Activated CD8-positive, alpha-beta T cell treated with anti-CD3 and anti-CD28 coated beads for 36 hours (primary cell): ENCODE data around the gene PFDN2. TPM values are rescaled to one million over a fixed set of nuclear protein-coding genes. Genes with fewer than 3 reads are reported as not detected.
A peak's percentile ranks its signal among the peaks of the same experiment; 100 is the strongest.
"Not testable (repeated sequence)": the region's sequence is repeated elsewhere in the genome, so short reads cannot be mapped to it uniquely, and the experiment has no call there.

ENCODE experiments used
- ATAC-seq: fragments of 200-7000 bp; cut with Tn5 transposase; one replicate; pipeline ENCODE4 v1.10.0; 2021; ENCODE audit warnings: mild to moderate bottlenecking, moderate library complexity
- CTCF ChIA-PET: fragments of 350-600 bp; sonication (Branson Sonifier 250); formaldehyde crosslinking; loops from one replicate; lab custom pipeline; 2021; ENCODE audit warnings: antibody characterized with exemption; lab: Charles Lee
- POLR2A ChIA-PET: fragments of 350-600 bp; sonication (Branson Sonifier 250); formaldehyde crosslinking; loops from one replicate; lab custom pipeline; 2021; ENCODE audit warnings: antibody characterized with exemption; lab: Charles Lee
- DNase-seq: peaks from one replicate; pipeline ENCODE4 v3.0.0-alpha.2; 2020
- H3K27ac Mint-ChIP-seq: one replicate; pipeline ENCODE4 v1.8.0; 2021; ENCODE audit warnings: mild to moderate bottlenecking, mixed read lengths
- H3K27me3 Mint-ChIP-seq: one replicate; pipeline ENCODE4 v1.8.0; 2021; ENCODE audit warnings: mixed read lengths
- H3K36me3 Mint-ChIP-seq: one replicate; pipeline ENCODE4 v1.8.0; 2021; ENCODE audit warnings: low read depth, mixed read lengths
- H3K4me1 Mint-ChIP-seq: one replicate; pipeline ENCODE4 v1.8.0; 2021; ENCODE audit warnings: low read depth, mixed read lengths
- H3K4me3 Mint-ChIP-seq: one replicate; pipeline ENCODE4 v1.8.0; 2021; ENCODE audit warnings: mild to moderate bottlenecking, moderate library complexity, mixed read lengths
- H3K9me3 Mint-ChIP-seq: one replicate; pipeline ENCODE4 v1.8.0; 2021; ENCODE audit warnings: mixed read lengths
- intact Hi-C: fragments of 100-400 bp; cut with micrococcal nuclease; formaldehyde crosslinking; loops from one replicate; pipeline ENCODE4 v1.10.0; 2022
- total RNA-seq, 2 experiments: library from RNA; stranded (reverse); gene quantifications; one replicate each; pipeline ENCODE4 v1.2.3, GENCODE V29; 2021
- TF ChIP-seq, protein P1 (sequence below): fragments of 200-600 bp; IDR thresholded peaks from one replicate; pipeline ENCODE4 v1.8.0; 2022; ENCODE audit warnings: antibody characterized with exemption, mild to moderate bottlenecking

Gene PFDN2
- total RNA-seq, 2 experiments from 2014 or later = 137 to 144 TPM

DNA sequence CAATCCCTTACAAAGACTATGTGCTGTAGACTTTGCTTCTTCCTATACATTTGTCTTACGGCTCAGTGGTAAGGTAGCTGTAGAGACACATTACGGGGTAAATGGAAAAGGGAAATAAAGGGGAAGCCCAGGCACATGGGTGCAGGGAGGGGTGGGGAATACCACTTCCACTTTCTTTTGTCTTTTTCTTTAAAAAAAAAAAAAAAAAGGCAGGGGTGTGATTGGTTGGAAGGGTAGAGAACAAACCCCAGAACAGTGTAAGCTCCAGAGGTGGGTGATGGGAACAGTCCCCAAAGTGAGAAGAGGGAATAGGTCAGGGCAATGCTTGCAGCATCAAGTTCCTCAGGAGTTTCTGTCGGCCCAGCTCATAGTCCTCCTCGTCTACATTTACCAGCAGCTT lies 4.0 kb upstream of the PFDN2 start:
- Mint-ChIP-seq H3K27me3 (no peaks in the 10 kb centered on the region), H3K4me1 (peaks cover 43% of the 10 kb centered on the region), H3K4me3 (no peak overlapping the region), H3K9me3 (no peaks in the 10 kb centered on the region), H3K36me3 (peaks cover 61% of the 10 kb centered on the region), H3K27ac (peak overlapping the region; percentile 88)
- ChIA-PET POLR2A (interaction anchor here (0.7 to 0.9 kb wide), 3 partner anchors 10 to 72 kb away, joined by 3 to 4 read pairs (median 3); no protein-coding TSS in a partner anchor), CTCF (interaction anchor here (0.8 to 1.0 kb wide), 2 partner anchors 17 to 19 kb away, joined by 3 to 4 read pairs; no protein-coding TSS in a partner anchor)
- DNase-seq = no peak
- TF ChIP-seq, protein P1, sequence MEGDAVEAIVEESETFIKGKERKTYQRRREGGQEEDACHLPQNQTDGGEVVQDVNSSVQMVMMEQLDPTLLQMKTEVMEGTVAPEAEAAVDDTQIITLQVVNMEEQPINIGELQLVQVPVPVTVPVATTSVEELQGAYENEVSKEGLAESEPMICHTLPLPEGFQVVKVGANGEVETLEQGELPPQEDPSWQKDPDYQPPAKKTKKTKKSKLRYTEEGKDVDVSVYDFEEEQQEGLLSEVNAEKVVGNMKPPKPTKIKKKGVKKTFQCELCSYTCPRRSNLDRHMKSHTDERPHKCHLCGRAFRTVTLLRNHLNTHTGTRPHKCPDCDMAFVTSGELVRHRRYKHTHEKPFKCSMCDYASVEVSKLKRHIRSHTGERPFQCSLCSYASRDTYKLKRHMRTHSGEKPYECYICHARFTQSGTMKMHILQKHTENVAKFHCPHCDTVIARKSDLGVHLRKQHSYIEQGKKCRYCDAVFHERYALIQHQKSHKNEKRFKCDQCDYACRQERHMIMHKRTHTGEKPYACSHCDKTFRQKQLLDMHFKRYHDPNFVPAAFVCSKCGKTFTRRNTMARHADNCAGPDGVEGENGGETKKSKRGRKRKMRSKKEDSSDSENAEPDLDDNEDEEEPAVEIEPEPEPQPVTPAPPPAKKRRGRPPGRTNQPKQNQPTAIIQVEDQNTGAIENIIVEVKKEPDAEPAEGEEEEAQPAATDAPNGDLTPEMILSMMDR = no peak
- intact Hi-C loops = no loop called here
- no peak for ATAC-seq

DNA sequence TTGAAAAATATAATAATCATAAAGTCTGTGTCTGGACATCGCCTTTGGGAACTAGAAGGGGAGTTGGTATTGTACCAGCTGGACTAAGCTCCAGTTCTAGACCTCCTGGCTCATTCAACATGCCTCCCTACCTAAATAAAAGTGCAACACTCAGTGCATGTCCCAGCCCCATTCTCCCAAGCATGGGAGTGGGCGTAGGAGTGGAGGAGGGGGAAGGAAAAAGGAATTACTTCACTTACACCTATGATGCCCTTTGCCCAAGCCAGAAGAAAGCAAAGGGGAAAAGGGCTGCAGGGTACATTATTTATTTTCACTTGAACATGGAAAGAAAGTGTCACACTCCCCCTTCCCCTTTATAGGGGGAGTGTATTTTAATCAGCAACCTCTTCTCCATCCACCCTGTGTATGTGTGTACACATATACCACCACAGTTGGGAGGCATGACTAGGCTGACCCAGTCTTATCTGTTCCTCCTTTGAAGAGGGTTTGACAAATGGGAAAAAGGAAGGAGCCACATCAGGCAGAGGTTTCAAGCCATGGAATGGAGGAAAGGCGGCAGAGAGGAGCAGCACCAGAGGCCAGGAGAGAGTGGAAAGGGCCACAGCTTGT lies 3.3 kb upstream of the PFDN2 start:
- CTCF ChIA-PET = interaction anchor here (0.8 kb wide), 1 partner anchor 18 kb away, joined by 3 read pairs; no protein-coding TSS in a partner anchor
- Mint-ChIP-seq H3K4me3 (no peak overlapping the region), H3K36me3 (peaks cover 61% of the 10 kb centered on the region), H3K27me3 (no peaks in the 10 kb centered on the region), H3K9me3 (no peaks in the 10 kb centered on the region), H3K4me1 (peaks cover 44% of the 10 kb centered on the region), H3K27ac (peak overlapping the region; percentile 88)
- intact Hi-C loops = no loop called here
- POLR2A ChIA-PET = no interaction called here
- DNase-seq (no peak), ATAC-seq (no peak)
- TF ChIP-seq, protein P1 = no peak

DNA sequence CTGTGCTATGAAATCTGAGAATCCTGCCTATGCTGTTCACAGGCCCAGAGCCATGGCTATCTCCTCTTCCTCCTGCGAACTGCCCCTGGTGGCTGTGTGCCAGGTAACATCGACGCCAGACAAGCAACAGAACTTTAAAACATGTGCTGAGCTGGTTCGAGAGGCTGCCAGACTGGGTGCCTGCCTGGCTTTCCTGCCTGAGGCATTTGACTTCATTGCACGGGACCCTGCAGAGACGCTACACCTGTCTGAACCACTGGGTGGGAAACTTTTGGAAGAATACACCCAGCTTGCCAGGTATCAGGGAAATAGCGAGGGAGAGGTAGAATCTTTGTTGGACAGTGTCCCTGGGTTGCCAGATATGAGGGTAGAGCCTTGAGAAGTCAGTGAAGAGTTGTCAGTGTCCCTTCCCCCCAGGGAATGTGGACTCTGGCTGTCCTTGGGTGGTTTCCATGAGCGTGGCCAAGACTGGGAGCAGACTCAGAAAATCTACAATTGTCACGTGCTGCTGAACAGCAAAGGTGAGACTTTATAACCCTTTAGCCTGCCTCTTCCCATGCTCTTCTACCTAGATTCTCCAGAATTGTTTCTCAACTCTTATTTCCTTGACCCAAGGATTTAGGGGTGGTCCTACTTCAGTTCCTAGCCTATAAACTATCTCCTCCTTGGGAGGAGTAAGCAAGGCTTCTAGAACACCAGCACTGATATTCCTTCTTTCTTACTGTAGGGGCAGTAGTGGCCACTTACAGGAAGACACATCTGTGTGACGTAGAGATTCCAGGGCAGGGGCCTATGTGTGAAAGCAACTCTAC lies 1.5 kb upstream of the PFDN2 start:
- intact Hi-C loops = no loop called here
- Mint-ChIP-seq H3K27ac (peak overlapping the region; percentile 92), H3K27me3 (no peaks in the 10 kb centered on the region), H3K4me1 (peaks cover 58% of the 10 kb centered on the region), H3K36me3 (peaks cover 67% of the 10 kb centered on the region), H3K9me3 (no peaks in the 10 kb centered on the region), H3K4me3 (peak overlapping the region; percentile 94)
- POLR2A ChIA-PET = interaction anchor here (0.6 to 4.1 kb wide), 8 partner anchors 18 to 47 kb away, joined by 3 to 26 read pairs (median 3); partner anchors contain the start of genes KLHDC9, PPOX and UFC1
- CTCF ChIA-PET = interaction anchor here (0.9 to 3.2 kb wide), 5 partner anchors 8 to 58 kb away, joined by 3 to 12 read pairs (median 3); no protein-coding TSS in a partner anchor
- DNase-seq (peak; percentile 85), ATAC-seq (peak; percentile 63)
- TF ChIP-seq, protein P1 = peak; percentile 68

DNA sequence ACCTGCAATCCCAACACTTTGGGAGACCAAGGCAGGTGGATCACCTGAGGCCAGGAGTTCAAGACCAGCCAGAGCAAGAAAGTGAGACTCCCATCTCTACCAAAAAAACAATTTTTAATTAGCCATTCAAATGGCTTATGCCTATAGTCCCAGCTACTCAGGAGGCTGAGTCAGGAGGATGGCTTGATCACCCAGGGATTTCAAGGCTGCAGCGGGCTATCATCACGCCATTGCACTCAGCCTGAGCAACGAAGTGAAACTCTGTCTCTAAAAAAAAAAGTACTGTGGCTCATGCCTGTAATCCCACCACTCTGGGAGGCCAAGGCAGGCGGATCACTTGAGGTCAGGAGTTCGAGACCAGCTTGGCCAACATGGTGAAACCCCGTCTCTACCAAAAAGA lies 1.9 kb downstream of the PFDN2 start:
- Mint-ChIP-seq H3K27ac (peak overlapping the region; percentile 92), H3K4me1 (peaks cover 72% of the 10 kb centered on the region), H3K36me3 (peaks cover 52% of the 10 kb centered on the region), H3K4me3 (peak overlapping the region; percentile 94)
- H3K9me3 Mint-ChIP-seq, H3K27me3 Mint-ChIP-seq, intact Hi-C loops, DNase-seq, ATAC-seq: not testable (repeated sequence)
- CTCF ChIA-PET = interaction anchor here (3.2 to 4.5 kb wide), 2 partner anchors 18 to 22 kb away, joined by 12 to 30 read pairs; partner anchors contain the start of gene KLHDC9
- POLR2A ChIA-PET = interaction anchor here (1.0 to 4.1 kb wide), 4 partner anchors 13 to 70 kb away, joined by 3 to 26 read pairs (median 14); partner anchors contain the start of genes KLHDC9 and USF1

DNA sequence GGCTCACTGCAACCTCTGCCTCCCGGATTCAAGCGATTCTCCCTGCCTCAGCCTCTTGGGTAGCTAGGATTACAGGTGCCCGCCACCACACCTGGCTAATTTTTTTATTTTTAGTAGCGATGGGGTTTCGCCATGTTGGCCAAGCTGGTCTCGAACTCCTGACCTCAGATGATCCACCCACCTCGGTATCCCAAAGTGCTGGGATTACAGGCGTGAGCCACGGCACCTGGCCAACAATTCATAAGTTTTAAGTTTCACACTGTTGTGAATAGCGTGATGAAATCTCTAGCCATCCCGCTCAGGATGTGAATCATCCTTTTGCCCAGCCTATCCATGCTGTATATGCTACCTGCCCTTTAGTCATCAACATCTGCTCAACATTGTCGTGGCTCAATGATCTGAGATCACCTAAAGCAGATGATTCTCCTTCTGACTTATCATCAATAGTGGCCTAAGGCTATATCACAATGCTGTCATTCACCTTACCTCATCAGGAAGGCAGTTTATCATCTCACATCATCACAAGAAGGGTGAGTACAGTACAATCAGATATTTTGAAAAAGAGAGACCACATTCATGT lies 2.6 kb downstream of the PFDN2 start:
- peak overlapping the region; percentile 94 for H3K4me3 Mint-ChIP-seq
- TF ChIP-seq, protein P1 = no peak
- CTCF ChIA-PET = interaction anchor here (1.3 to 4.5 kb wide), 3 partner anchors 10 to 17 kb away, joined by 3 to 30 read pairs (median 6); partner anchors contain the start of gene KLHDC9
- H3K27me3 Mint-ChIP-seq = no peaks in the 10 kb centered on the region
- peak overlapping the region; percentile 92 for H3K27ac Mint-ChIP-seq
- H3K9me3 Mint-ChIP-seq = no peaks in the 10 kb centered on the region
- ATAC-seq (peak; percentile 72), DNase-seq (peak; percentile 75)
- intact Hi-C loops = no loop called here
- peaks cover 50% of the 10 kb centered on the region for H3K36me3 Mint-ChIP-seq
- peaks cover 67% of the 10 kb centered on the region for H3K4me1 Mint-ChIP-seq
- POLR2A ChIA-PET = interaction anchor here (1.5 to 4.1 kb wide), 3 partner anchors 17 to 125 kb away, joined by 3 to 26 read pairs (median 23); partner anchors contain the start of genes KLHDC9 and USF1
